HG03064 (cell line): ENCODE measurements around the gene HTR3C.
"Not testable (repeated sequence)": the region's sequence is repeated elsewhere in the genome, so short reads cannot be mapped to it uniquely, and the experiment has no call there.

Experiments used
- ATAC-seq: cut with Tn5 transposase; IDR thresholded peaks from one replicate; pipeline ENCODE4 v1.9.1; 2021; ENCODE audit warnings: low read depth; ENCODE audit not compliant: unreplicated experiment

The HTR3C gene

DNA sequence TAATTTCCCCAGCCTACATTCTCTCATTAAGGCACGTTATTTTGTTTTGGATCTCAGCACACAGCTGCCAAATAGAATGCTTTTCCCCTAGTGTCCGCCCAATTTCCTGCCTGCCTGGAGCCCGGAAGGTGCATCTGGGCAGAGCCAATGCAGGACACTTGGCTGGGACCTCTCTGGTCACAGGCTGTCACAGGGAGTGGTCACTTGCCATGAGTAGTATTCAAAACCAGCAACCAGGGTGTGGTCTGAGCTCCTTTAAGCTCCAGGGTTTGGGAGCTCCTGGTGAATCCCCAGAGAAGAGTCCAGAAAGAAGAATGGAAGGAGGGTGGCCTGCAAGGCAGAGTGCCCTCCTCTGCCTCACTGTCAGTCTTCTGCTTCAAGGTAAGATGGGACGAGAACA, at the start of gene HTR3C:
Gene HTR3C (plus strand): TSS at position 281 of the 400 bp plus-strand sequence. CDS start 34 bp downstream, at position 315.
- ATAC-seq: no peak

- no peak for ATAC-seq
These were observed 49.5 kb upstream of the HTR3C start for GRCh38 chr3:184003187-184003967.

- ATAC-seq: no peak
These were observed 48.4 kb upstream of the HTR3C start for GRCh38 chr3:184004476-184004875.

DNA sequence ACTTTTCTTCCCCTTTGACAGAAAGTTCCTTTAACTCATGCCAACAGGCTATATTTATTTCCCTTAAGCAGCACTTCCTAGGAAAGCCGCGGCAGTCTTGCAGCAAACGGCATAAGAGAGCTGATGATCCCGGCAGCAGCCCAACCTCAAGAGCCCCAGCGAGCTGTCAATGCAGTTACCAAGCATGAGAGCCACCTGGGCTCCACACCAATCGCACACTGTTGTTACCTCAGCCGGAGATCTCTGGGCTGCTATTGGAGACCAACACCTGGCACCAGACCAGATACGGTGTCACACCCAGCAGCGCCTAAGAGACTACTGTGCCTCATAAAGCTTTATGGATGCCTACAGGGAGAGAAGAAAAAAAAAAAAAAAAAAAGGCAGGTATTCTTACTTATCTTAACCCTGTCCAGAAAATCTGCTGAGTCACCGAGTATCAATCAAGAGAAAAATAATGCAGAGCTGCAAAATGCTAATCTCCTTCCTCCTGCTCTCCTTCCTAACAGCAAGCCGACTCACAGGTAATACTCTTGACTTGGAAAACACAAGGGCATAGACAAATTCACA, 46.8 kb upstream of the HTR3C start:
- no peak for ATAC-seq

DNA sequence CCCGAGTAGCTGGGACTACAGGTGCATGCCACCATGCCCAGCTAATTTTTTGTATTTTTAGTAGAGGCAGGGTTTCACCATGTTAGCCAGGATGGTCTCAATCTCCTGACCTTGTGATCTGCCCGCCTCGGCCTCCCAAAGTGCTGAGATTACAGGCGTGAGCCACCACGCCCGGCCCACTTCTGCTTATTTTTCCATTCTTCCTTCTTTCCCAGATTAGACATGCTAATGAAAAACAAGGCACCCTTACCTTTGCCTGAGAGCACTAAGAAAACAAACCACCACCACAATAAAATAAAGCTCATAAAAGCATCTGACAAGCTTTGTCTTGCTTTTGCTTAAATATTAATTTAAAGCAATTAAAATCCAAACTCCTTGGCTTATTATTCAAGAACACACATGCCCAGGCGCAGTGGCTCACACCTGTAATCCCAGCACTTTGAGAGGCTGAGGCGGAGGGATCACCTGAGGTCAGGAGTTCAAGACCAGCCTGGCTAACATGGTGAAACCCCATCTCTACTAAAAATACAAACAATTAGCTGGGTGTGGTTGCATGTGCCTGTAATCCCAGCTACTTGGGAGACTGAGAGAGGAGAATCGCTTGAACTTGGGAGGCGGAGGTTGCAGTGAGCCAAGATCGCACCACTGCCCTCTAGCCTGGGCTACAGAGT, 45.6 kb upstream of the HTR3C start:
- not testable (repeated sequence) for ATAC-seq

- no peak for ATAC-seq
These were observed 44.7 kb upstream of the HTR3C start for GRCh38 chr3:184008161-184008560.

DNA sequence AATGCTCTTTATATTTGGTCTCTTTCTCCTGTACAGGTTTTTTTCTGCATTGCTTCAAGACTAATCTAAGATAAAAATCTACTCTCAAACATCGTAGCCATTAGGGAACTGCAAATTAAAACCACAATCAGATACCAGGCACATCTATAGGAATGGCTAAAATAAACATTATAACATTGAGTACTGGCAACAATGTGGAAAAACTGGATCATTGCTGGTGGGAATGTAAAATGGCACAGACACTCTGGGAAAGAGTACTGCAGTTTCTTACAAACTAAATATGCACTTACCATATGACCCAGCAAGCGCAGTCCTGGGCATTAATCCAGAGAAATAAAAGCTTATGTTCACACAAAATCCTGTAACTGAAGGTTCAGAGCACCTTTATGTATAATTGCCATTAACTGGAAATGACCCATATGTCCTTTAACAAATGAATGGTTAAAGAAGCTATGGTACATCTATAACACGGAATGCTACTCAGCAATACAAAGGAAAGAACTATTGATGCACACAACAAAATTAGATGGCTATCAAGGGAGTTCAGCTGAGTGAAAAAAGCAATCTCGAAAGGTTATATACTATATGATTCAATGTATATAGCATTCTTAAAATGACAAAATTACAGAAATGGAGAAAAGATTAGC, 41.5 kb upstream of the HTR3C start:
- no peak for ATAC-seq

DNA sequence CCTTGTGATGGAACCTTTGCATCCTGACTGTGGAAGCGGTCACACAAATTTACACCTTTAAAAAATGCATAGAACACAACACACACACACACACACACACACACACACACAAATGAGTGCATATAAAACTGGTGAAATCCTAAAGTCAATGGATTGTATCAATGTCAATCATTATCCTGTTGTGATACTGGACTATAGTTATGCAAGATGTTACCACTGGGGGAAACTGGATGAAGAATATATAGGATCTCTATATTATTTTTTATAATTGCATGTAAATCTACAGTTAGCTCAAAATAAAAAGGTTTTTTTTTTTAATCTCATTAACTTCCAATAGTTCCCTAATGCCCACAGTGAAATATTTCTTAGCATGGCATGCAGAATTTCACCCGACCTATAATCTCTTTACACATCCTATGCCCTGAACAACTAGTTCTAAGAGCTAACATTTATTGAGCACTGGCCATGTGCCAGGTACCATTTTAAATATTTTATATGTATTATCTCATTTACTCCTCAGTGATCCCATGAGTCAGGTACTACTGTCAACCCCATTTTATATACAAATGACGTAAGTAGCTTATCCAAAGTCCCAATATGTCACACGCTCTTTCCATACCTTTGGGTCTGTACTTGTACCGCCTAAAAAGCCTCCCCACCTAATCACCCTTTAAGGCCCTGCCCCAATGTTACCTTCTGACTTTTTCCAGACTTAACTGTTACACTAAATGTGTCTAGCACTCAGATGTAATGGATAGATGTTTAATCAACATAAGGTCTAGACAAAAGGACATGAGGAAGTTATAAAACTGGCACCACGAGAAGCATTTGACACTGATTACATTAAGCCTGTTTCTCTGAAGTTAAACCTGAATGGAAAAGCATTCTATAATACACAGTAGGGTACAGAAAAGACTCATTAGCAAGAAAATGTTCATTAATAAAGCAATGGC, 40.6 kb upstream of the HTR3C start:
- ATAC-seq: no peak

DNA sequence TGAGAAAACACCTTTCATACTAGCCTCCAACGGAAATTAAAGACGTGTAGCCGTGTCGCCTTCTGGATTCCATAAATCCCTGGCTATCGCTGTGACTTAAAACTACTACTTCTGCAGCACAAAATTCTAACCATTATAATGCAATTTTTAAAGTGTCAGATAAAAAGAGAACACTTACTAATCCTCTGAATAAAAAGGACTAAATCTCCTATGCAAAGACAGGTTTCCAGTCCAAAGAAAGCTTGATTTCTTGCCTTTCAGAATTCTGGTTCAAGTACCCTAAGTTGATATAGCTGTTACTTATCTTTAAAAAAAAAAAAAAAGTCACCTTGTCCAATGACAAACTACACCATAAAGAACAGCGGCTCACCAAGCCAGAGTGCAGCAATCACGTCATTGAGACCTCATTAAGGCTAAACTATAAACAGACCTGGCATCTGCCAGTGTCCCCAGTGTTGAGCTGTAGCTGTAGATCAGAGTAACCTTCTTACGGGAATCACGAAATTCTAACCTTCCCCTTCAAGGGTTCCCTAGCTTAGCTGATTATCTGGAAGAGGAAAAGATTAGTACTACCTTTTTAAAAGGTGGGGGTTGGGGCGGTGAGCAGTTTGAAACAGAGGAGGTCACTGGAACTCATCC, 37.3 kb upstream of the HTR3C start:
- ATAC-seq: no peak

DNA sequence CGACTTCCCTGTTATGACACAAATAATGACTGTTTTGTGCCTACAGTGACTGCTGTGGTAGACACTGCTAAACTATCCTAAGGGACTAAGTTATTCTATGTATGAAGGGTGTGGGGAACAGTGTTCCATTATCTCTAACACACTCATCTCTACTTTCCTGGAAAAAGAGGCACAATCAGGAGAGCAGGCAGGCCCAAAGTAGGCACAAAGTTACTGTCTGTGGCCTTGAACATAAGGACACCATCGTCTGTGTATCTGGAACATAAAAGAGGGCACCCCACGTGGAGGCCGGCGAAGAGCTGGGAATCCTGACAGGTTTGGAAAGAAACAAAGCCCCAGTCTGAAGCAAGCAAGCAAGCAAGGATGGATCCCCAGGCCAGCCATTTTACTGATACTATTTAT, 36.7 kb upstream of the HTR3C start:
- ATAC-seq: no peak

GRCh38 chr3:184016811-184017671, 35.8 kb upstream of the HTR3C start:
- peak; percentile 66 for ATAC-seq

GRCh38 chr3:184017672-184018423, 35.0 kb upstream of the HTR3C start, which contains the start of gene ABCC5:
TSS of gene ABCC5 (minus strand) at chr3:184017884. CDS start at chr3:184014392, 3,492 bp downstream.
- peak; percentile 98 for ATAC-seq

DNA sequence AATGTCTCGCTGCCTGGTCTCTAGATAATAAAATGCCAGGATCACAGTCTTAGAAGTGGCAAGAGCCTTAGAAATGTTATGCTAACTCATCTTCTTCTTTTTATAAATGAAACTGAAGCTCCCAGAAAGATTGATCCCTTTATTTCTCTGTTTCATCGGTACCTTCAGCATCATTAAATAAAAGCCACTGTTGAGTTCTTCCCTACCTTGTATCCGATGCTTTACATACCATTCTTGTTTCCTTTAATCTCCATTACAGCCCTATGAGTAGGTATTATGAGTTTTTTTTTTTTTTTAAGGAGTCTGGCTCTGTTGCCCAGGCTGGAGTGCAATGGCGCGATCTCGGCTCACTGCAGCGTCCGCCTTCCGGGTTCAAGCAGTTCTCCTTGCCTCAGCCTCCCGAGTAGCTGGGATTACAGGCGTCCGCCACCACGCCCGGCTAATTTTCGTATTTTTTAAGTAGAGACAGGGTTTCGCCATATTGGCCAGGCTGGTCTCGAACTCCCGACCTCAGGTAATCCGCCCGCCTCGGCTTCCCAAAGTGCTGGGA, 34.3 kb upstream of the HTR3C start:
- no peak for ATAC-seq

- ATAC-seq: no peak
These were observed 30.5 kb upstream of the HTR3C start for GRCh38 chr3:184022323-184022722.

- not testable (repeated sequence) for ATAC-seq
These were observed 27.6 kb upstream of the HTR3C start for GRCh38 chr3:184025256-184025655.

- not testable (repeated sequence) for ATAC-seq
These were observed 24.5 kb upstream of the HTR3C start for GRCh38 chr3:184028275-184028890.

- no peak for ATAC-seq
These were observed 23.4 kb upstream of the HTR3C start for GRCh38 chr3:184029443-184029842.
